Activated gamma-delta T cell treated with Interleukin-2 at 50 U/mL for 16 hours (primary cell): ENCODE results near the gene EML5.
"Not testable (repeated sequence)": the region's sequence is repeated elsewhere in the genome, so short reads cannot be mapped to it uniquely, and the experiment has no call there.

Experiments used
- DNase-seq: peaks from one replicate; pipeline ENCODE4 v3.0.0-alpha.2; 2020

EML5 gene

DNA sequence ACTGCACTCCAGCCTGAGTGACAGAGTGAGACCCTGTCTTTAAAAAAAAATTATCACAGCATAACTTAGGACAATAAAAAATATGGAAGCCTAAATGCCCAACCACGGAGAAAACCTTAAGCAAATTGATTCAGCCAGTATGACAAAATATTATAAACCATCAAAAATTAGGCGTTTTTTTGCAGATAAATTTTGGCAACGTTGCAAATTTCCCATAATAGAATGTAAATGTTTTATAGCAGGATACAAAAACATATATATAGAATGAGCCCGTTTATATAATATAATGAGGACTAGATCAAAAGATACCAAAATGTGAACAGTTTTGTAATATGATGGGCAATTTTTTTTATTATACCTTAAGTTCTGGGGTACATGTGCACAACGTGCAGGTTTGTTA lies 6.8 kb upstream of the EML5 start:
- no peak for DNase-seq

DNA sequence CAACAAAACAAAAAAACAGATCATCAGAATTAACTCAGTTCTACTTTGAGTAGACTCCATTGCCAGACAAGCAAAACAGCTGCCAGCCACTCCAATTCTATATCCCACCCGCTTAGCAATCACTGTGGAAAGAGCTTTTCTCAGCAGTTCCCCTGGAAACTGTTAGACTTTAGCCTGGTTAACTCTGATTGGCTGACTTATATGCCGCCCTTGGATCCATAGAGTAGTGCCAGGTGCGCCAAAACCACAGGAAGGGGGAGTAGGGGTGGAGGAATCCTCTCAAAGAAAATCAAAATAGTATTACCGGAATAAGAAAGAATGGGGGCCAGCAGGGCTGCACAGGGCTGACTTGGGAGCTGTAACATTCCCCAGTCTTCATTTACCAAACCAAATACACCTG lies 5.4 kb upstream of the EML5 start:
- DNase-seq: no peak

DNA sequence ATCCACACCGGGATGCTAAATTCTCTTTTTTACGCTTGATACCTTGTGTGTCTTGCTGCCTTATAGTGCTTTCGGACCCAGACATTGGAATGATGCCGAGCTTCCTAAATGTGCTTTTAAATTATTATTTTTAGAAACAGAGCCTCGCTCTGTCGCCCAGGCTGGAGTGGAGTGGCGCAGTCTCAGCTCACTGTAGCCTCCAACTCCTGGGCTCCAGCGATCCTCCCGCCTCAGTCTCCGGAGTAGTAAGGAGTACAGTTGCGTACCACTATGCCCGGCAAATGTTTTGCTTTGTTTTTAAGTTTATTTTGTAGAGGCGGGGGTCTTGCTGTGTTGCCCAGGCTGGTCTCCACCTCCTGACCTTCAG lies 489 bp upstream of the EML5 start:
- no peak for DNase-seq

DNA sequence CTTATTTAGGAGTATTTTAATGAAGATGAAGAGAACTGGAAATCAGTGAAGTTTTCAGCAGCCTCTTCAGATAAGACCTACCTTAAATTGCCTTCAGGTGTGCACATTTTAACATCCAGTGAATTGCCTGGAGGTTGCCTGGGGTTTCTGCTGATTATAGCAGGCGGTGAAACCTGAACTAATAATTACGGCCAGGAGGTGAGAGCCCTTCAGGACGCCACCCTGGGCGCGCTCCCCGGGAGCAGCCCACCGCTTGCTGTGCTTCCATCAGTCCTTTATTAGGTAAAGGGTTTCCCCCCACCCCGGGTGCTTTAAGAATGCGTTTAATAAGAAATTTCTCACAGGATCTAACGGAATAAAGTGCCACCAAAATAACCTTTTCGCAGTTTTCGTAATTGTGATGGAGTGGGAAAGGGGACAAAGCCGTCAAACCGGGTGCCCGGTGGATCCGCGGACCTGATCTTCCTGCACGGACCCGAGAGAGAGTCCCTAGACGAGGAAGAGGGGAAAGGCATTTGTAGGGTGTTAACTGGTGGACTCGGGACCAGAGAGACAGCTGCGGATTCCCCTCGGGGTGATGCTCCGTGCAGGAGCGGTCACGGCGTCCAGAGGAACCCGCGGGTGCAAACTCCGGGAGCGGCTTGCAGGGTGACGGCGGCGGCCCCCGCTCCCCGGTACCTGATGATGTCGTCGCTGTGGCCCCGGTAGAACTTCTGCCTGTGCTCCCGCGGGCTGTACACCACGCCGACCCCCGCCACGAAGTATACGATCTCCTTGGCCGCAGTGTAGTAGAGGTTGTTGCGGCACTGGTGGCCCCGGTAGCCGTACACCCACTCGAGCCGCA lies 902 bp downstream of the EML5 start:
- DNase-seq: no peak

DNA sequence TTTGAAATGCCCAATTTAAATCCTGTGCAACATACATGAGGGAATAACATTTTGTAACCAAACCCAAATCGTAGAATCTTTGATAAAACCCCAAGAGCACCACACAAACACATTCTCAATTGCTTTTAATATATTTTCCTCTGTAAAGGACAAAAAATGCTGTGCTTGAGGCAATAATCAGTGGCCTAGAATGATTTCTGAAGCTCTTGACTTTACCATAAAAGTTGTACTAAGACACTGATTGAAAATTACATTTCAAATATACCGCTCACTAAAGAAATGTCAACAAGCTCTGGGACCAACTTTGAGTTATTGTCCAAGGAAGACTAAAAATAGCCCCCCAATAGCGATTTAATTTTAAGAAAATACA lies 1.5 kb downstream of the EML5 start:
- DNase-seq: no peak

DNA sequence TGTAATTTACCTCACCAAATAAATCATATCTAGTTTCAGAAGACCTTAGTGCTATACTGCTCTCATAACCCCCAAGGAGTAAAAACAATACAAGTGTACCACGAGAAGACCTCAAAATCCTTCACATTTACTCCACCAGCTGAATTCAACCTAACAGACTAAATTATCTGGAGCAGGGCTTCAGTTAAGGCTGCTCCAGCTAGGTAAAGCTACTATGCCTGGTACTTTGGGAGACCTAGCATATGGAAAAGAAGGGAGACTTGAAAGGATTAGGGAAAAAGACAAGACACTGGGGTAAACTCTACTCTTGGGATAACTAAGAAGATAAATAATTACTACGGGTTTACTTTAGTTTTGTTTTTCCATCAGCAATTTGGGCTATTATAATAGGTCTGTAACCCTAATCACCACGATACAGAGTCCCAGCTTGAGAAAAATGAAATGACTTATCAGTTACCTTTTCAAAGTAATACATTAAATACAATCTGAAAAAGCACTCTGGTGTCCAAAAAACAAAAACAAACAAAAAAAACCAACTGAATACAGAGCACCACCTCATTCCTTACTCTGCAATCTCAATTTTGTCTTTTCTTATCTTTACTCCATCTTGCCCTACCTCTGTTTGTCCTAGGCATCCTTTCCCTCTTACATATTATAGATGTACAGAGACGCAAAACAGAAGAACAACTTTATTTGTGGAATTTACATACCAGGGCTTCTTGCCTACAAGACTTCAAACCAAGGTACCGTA lies 2.1 kb downstream of the EML5 start:
- DNase-seq: no peak

DNA sequence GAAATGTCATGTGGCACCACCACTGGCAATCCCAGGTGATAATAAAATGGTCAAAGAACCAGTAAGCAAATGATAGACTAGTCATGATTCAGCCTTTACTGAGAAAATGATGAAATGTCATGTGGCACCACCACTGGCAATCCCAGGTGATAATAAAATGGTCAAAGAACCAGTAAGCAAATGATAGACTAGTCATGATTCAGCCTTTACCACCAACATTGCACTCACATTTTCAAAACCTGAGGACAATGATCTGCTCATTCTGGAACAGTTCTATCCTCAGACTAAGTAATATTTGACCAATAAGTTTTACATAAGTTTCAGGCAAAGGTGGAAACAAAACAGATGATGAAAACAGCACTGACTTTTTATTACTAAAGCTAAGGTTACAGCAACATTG lies 3.2 kb downstream of the EML5 start:
- not testable (repeated sequence) for DNase-seq

DNA sequence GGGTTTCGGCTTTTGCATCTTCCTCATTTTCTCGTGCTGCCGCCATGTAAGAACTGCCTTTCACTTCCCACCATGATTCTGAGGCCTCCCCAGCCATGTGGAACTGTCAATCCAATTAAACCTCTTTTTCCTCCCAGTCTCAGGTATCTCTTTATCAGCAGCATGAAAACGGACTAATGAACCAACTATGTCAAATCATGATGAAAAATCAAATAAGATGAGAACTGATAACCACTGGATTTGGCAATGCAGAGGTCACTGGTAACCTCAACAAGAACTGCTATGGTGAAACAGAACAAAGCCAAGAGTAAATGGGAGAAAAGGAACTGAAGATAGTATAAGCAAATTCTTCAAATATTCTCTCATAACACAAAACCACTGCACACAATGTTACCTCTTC lies 6.0 kb downstream of the EML5 start:
- no peak for DNase-seq

DNA sequence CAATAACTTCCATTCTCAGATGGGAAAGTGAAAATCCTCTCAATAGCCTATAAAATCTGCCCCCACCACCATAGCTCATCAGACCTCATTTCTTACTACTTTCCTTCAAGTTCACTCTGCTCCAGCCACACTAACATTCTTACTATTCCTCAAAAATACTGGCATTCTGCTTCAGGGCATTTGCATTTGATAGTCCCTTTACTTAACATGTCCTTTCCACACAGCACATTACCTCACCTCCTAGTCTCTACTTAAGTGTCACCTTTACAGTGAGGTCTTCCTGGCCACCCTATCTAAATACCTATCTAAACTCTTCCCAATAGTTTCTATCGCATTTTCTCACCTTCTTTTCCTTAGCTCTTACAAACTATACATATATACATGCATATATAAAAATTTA lies 6.8 kb downstream of the EML5 start:
- no peak for DNase-seq

DNA sequence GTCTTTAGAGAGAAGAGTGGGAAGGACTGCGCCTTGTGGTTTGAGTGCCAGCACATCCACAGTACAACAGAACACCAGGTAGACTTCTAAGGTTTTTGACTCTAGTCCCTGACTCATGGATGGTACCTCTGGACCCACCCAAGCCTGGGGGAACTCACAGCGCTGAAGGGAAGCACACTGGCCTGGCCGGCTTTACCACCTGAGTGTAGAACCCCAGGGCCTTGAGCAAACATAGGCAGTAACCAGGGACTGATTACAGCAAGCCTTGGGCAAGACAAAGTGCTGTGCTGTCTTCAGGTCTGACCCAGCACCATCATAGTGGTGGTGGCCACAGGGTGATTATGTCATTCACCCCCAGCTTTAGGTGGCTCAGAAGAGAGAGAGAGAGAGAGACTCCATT lies 17.2 kb downstream of the EML5 start:
- DNase-seq: no peak

DNA sequence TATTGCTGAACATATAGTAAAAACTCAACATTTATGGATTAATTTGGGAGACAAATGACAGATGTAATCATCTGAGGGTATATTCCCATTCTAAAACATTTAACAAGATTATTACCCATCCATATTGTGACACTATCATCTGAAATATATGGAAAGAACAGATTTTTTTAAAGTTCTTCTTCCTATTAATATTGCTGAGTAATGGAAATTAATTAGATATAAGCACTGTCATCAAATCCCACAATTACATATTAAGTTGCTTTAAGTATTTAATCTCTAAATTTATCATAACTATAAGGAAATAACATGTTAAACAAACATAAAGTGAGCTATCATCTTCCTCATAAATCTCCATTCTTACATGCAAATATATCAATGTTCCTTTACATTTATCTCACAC lies 22.0 kb downstream of the EML5 start:
- DNase-seq: no peak

DNA sequence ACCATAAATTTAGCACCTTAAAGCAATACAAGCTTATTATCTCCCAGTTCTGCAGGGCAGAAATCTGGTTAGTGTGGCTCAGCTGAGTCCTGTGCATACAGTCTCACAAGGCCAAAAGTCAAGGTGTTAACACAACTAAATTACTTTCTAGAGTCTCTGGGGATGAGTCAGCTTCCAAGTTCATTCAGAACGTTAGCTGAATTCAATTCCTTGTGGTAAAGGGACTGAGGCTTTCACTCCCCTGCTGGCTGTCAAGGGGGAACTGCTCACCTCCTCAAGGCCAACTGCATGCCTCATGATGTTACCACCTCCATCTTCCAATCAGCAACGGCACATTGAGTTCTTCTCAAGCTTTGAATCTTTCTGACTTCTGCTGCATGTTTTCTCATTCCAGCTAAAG lies 27.6 kb downstream of the EML5 start:
- no peak for DNase-seq

DNA sequence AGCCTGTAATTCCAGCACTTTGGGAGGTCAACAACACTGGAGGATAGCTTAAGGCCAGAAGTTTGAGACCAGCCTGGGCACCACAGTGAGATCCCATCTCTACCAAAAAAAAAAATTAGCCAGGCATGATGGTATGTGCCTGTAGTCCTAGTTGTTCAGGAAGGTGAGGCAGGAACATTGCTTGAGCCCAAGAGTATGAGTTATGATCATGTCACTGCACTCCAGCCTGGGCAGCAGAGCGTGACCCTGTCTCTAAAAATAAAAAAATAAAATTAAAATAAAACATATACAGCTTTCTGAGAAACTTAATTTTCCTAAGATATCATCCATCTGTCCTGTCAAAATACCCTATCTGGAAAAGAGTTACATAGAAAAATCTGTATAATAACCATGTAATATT lies 38.9 kb downstream of the EML5 start:
- no peak for DNase-seq

DNA sequence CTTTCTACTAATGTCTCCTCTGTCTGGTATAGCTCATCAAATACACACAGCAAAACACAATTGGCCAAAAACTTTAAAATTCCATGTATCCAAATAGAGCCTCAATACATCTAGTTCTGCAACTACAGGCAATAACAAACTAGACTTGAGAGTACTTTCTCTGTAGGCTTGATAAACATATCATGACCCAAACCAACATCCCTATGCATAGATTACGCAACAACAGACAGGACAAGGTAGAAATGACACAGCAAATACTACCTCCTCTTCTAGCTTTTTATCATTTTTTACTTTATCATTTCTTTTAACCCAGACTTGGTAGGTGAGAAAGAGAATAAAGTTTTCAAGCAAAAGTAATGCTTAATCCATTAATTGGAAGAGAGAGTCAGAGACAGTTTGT lies 41.8 kb downstream of the EML5 start:
- no peak for DNase-seq

DNA sequence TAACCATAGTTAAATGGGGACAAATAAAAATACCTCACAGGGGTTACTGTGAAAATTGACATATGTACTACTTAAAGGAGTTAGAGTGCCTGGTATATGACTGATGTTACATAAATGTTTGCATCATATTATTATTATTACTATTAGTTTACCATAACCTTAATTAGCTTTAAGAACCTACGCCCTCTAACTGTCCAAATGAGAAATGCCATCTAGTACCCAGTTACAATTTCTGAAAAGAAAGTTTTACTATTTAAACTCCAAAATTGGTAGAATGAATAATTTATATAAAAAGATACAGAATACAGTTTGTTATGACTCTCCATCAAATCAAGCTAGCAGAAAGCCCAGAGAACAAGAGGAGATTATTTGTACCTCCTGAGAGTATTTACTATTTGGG lies 42.3 kb downstream of the EML5 start:
- DNase-seq: no peak

DNA sequence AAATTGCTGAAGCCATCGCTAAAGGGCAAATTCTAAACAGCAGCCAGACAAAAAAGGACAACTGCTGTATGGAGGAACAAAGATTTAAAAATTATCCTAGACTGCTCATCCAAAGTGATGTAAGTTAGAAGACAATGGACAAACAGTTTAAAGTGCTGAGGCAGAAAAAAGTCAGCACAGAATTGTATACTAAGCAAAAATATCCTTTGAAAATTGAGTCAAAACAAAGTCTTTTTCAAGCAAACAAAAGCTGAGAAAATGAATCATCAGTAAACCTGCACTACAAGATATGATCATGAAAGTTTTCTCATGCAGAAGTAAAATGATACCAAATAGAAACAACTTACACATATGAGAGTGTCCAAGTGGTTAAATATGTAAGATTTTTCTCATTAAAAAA lies 43.6 kb downstream of the EML5 start:
- no peak for DNase-seq

DNA sequence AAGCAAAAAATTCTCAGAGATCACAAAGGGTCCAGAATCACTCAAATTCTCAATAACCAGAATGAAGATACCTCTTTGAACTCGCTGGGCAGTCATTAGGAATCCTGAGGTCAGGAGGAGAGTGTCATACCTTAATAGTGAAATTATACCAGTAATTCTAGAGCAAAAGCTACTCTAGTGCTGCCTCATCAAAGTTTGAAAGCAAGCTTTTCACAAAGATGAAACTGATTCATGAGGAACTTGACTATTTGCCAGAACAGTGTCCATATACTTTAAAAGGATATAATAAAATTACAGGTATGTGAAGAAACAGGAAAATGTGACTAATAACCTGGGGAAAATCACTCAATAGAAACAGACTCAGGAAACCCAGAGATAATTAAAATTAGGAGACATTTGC lies 44.5 kb downstream of the EML5 start:
- DNase-seq: no peak

DNA sequence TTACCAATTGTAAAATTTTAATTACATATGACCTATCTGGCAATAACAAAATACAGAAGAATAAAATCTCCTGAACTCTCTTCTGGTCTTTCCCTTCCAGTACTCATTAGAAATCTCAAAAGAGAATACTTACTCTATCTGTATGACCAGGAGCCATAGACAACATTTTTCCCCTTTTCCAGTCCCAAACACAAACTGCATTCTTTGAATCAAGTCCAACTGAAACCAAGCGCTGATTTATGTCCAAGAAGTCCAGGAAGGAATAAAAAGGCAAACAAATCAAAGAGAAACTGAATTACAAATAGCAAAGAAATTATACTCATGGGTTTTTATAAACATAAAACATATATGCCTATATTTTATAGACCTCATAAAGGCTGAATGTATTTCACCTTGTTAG lies 46.7 kb downstream of the EML5 start:
- DNase-seq: no peak

DNA sequence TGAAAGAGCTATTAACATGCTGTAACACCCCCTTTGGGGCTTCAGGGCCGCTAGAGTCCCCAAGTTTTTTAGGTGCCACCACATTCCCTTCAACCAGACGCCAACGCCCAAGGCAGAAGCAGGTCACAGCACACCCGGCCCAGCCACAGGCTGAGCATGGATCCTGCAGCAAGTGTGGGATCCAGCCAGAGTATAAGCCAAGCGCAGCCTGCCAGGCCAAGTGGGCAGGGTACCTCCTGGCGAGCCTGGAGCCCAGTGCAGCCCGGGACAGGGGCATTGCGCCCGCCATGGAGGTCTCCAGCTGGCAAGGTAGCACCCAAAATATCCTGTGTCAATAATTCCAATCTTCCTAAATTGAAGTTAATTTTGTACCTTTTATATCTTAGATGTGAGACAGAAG lies 55.5 kb downstream of the EML5 start:
- no peak for DNase-seq

DNA sequence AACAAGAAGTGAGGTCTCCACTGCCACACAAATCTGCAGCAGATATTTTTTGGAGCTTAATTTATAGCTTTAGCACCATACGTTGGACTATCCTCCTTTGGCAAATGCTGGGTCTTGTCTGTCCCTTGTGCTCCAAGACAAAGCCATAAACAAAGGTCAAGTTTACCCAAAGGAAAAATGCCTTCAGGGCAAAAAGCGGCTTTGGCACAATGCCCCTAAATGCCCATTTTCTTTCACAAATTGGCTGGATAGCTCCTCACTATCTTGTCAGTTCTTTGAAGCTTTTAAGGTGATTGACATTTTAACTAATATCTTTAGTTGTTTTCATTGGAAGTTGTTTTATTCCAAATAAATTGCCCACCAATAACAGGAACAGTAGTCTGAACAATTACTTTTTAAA lies 59.6 kb downstream of the EML5 start:
- no peak for DNase-seq

DNA sequence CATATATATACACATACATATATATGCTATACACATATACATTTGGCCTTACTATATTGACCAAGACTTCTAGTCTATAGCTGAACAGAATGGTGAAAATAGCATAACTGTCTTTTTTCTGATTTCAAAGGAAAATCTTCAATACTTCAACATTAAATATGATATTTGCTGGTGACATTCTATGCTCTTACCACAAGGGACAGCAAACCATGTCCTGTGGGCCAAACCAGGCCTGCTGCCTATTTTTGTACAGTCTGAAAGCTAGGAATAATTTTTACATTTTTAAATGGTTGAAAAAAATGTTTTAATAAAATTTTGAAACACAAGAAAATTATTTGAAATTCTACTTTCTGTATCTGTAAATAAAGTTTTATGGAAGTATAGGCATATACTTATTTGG lies 63.6 kb downstream of the EML5 start:
- DNase-seq: no peak

DNA sequence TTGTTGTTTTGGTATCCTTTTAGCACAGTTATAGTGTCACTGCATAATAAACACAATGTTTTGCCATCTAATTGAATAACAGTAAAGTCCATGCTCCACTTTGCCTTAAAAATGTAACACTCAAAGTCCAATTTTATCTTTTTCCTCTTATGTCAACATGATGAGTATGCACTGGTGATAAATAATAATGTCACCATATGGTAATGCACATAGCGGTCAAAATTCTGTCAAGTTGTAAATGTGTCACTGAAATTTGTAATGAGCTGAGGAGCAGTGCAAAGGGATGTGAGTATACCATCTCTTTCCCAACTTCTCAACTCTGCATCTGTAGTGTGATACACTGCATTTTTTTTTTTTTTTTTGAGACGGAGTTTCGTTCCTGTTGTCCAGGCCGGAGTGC lies 65.7 kb downstream of the EML5 start:
- no peak for DNase-seq

DNA sequence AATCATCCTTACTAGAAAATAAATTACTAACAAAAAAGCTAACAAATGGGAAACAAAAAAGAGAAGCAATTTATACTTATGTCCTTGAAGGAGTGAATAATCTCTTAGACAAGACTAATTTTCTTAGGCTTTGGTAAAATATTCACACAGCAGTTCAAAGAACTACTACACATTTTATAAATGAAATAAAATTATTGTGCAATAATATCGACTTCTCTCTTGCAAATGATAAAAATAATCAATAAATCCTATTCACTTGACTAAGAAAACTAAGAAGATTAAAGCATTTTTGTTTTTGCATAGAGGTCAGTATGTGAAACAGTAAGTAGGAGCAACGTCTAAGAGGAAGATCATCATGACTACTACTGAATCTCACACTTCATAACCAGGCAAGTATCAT lies 82.0 kb downstream of the EML5 start:
- no peak for DNase-seq

DNA sequence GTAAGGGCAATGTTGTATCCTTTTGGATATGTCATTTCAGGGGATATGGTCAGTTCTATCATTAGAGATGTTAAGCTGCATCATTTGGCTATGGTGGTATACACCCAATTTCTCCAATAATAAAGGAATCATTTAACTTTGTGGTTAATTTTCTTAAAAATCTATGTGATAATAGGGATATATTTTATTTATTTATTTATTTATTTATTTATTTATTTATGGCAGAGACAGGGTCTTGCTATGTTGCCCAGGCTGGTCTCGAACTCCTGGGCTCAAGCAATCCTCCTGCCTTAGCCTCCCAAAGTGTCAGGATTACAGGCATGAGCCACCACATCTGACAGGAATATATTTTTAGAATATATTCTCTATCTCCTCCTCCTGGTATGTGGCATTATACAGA lies 85.7 kb downstream of the EML5 start:
- no peak for DNase-seq

DNA sequence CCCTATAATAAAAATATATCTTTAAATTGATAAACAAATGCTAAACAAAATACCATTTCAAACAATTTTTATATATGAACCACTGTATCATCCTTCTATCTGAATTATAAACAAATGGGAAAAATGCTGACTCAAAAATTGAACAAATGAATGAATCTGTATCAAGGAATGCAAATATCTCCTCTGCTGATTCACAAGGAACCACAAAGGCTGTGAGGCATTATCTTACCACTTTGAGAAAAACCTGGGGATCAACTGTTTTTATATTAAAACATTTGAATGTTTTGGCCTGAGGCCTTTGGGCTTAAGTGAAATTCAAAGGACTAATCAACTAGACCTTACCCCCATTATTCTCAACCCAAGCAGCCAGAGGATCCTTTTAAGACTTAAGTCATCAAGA lies 86.3 kb downstream of the EML5 start:
- DNase-seq: no peak
